GM12878 (cell line): ENCODE data around the gene LANCL3. TPM values are rescaled to one million over a fixed set of nuclear protein-coding genes. Genes with fewer than 3 reads are reported as not detected.

Experiments used
- ATAC-seq: fragments of 200-7000 bp; cut with Tn5 transposase; 3 replicates; pipeline ENCODE4 v1.9.1; 2020; ENCODE audit warnings: mild to moderate bottlenecking, moderate library complexity
- BruUV-seq: library from RNA; stranded (reverse); fragments of 400-500 nt; replicated peaks from 2 replicates; lab custom pipeline; 2021; lab: Mats Ljungman, UMichigan
- CTCF ChIA-PET: fragments of 300-600 bp; sonication (Branson Sonifier 250); formaldehyde crosslinking; extraction: SDS; loops from one replicate; lab custom pipeline; 2021; ENCODE audit warnings: inconsistent platforms; lab: Yijun Ruan, JAX
- POLR2A ChIA-PET: fragments of 350-600 bp; formaldehyde crosslinking; extraction: SDS; loops from one replicate; lab custom pipeline; 2021; ENCODE audit warnings: inconsistent platforms; lab: Charles Lee
- RAD21 ChIA-PET: fragments of 300-600 bp; sonication (Branson Sonifier 250); formaldehyde crosslinking; loops from one replicate; lab custom pipeline; 2023; ENCODE audit warnings: antibody characterized with exemption; ENCODE audit not compliant: unreplicated experiment; lab: Charles Lee
- SMC1A ChIA-PET: fragments of 300-600 bp; sonication (Branson Sonifier 250); formaldehyde crosslinking; loops from one replicate; lab custom pipeline; 2023; ENCODE audit not compliant: unreplicated experiment, uncharacterized antibody; lab: Charles Lee
- DNase-seq: peaks from one replicate; pipeline ENCODE4 v3.0.0-alpha.2; 2011; ENCODE audit warnings: low read depth, low spot score
- FAIRE-seq: peaks from 3 replicates; lab custom pipeline; 2011; peaks lifted over from hg19 to GRCh38; lab: Jason Lieb, UNC
- H2AFZ ChIP-seq: 2 replicates; pipeline ENCODE4 v1.6.0; 2011; ENCODE audit warnings: low read depth, low read length, control low read depth; ENCODE audit not compliant: control insufficient read depth
- H3K27ac ChIP-seq: 2 replicates; pipeline ENCODE4 v1.5.1; 2011; ENCODE audit warnings: control low read depth; ENCODE audit not compliant: control insufficient read depth, insufficient read depth
- H3K27me3 ChIP-seq, 2 experiments: replicated peaks in 1 of 2; 2 replicates each; pipeline versions ENCODE4 v1.6.0 to v1.6.1; 2011; ENCODE audit warnings: low read length in 1 of 2; ENCODE audit not compliant: control insufficient read depth in 2 of 2, insufficient read depth in 2 of 2
- H3K36me3 ChIP-seq, 2 experiments: 2 replicates each; pipeline ENCODE4 v1.5.1; 2011; ENCODE audit warnings: low read length in 1 of 2; ENCODE audit not compliant: control insufficient read depth in 2 of 2, insufficient read depth in 2 of 2
- H3K4me1 ChIP-seq: 2 replicates; pipeline ENCODE4 v1.6.1; 2011; ENCODE audit warnings: mild to moderate bottlenecking, low read length, moderate library complexity, mixed read lengths; ENCODE audit not compliant: control insufficient read depth, insufficient read depth
- H3K4me2 ChIP-seq: 2 replicates; pipeline ENCODE4 v1.6.0; 2011; ENCODE audit warnings: control low read depth; ENCODE audit not compliant: control insufficient read depth, insufficient read depth
- H3K4me3 ChIP-seq: fragments of 200-600 bp; sonication (generic); 2 replicates; pipeline ENCODE4 v1.5.1; 2016
- H3K79me2 ChIP-seq: 2 replicates; pipeline ENCODE4 v1.6.0; 2011; ENCODE audit warnings: low read length; ENCODE audit not compliant: control insufficient read depth, insufficient read depth
- H3K9ac ChIP-seq: 2 replicates; pipeline ENCODE4 v1.8.0; 2011; ENCODE audit warnings: low read length, control low read depth, mixed read lengths; ENCODE audit not compliant: control insufficient read depth, insufficient read depth
- H3K9me3 ChIP-seq: replicated peaks from 3 replicates; pipeline ENCODE4 v1.5.1; 2011; ENCODE audit warnings: mild to moderate bottlenecking, low read length; ENCODE audit not compliant: control insufficient read depth, insufficient read depth
- H4K20me1 ChIP-seq: 2 replicates; pipeline ENCODE4 v1.6.0; 2011; ENCODE audit not compliant: control insufficient read depth, insufficient read depth
- DPF2 ChIP-seq: fragments of 450-650 bp; IDR thresholded peaks from 2 replicates; pipeline ENCODE4 v1.6.1; 2017; ENCODE audit warnings: mild to moderate bottlenecking
- KDM1A ChIP-seq: fragments of 200-600 bp; sonication (generic); IDR thresholded peaks from 2 replicates; pipeline ENCODE4 v1.6.1; 2016; ENCODE audit warnings: borderline replicate concordance
- POLR2AphosphoS5 ChIP-seq: IDR thresholded peaks from 2 replicates; pipeline ENCODE4 v1.6.1; 2011; ENCODE audit warnings: mild to moderate bottlenecking, low read length, inconsistent platforms
- SIX5 ChIP-seq: IDR thresholded peaks from 2 replicates; pipeline ENCODE4 v1.6.1; 2011; ENCODE audit warnings: mild to moderate bottlenecking, low read depth, low read length, moderate library complexity; ENCODE audit not compliant: severe bottlenecking
- SMARCA5 ChIP-seq: fragments of 450-650 bp; IDR thresholded peaks from 2 replicates; pipeline ENCODE4 v1.6.1; 2017; ENCODE audit warnings: mild to moderate bottlenecking
- WGBS: methylation state at CpG from one replicate; pipeline ENCODE4 v1.1.6; 2016; ENCODE audit warnings: low lambda C conversion rate; ENCODE audit not compliant: insufficient replicate concordance, insufficient coverage; ENCODE audit errors: missing lambda C conversion rate; 5-methylcytosine and 5-hydroxymethylcytosine counted together
- in situ Hi-C: fragments of 300-500 bp; cut with MboI; formaldehyde crosslinking; loops from 9 replicates; pipeline ENCODE4 v1.14.3; 2018; ENCODE audit warnings: mixed read lengths
- intact Hi-C: fragments of 100-400 bp; cut with micrococcal nuclease; formaldehyde crosslinking; loops from one replicate; pipeline ENCODE4 v1.14.2; 2022; ENCODE audit not compliant: unreplicated experiment
- polyA plus RNA-seq, 11 experiments: library from polyadenylated mRNA; depleted of rRNA in 4 of 11; unstranded in 6 of 11; stranded (reverse) in 5 of 11; fragments of >200 nt; fragmentation: Nextera tagmentation in 4 of 11; fragmentation: Illumina TruSeq in 1 of 11; extraction: Ambion mirVana in 4 of 11; extraction: Trizol in 1 of 11; gene quantifications; 1 replicate in 1 of 11; 2 replicates in 10 of 11; pipeline versions ENCODE4 v1.2.1 to v1.2.3, GENCODE V29; 2011 to 2016; ENCODE audit warnings: inconsistent platforms in 2 of 11, missing spikeins in 2 of 11, low read depth in 1 of 11
- total RNA-seq, 4 experiments: library from RNA; depleted of rRNA in 3 of 4; stranded (reverse); fragments of >200 nt in 3 of 4; fragmentation: Illumina TruSeq in 1 of 4; extraction: Trizol in 1 of 4; gene quantifications; 2 replicates each; pipeline versions ENCODE4 v1.2.1 to v1.2.3, GENCODE V29; 2013 to 2021
- TF ChIP-seq, protein P1 (sequence below): fragments of 450-650 bp; IDR thresholded peaks from 2 replicates; pipeline ENCODE4 v1.6.1; 2017; ENCODE audit warnings: mild to moderate bottlenecking, low read depth, inconsistent platforms; ENCODE audit not compliant: poor library complexity, severe bottlenecking

The LANCL3 gene
- total and polyA plus RNA-seq, 10 of the 15 experiments (the other 5 are each of a cell fraction or from before 2014, with no cell fraction given): not detected

DNA sequence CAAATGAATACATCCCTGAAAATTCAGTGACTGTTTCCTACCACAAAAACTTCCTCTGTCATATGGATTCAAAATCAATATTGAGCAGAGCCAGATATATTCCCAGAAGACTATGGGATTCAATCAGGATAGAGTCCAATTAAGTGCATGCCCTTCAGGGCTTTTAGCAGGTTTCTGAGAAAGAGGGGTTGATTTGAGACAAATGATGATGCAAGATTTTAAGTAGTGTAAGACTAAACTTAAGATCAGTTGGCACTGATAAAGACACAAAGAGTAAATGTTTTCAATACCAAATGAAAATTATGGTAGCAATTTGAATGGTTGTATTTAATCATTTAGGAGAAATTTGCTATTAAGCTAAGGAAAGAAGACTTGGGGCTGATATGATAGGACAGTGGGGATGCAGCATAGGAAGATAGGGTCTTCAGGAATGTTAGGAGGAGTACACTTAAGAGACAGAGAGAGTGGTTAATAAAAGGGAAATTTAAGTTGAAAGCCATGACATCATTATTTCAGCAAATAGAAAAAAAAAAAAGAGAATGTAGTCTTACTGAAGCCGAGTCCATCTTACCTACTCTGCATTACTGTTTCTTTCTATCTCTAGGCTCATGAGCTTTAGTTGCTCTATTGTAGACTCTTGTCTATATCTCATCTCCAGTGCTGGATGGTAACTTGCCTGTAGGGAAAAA, 82.1 kb downstream of the LANCL3 start (continued):
- no peak for TF ChIP-seq SIX5
- TF ChIP-seq SMARCA5: no peak
- TF ChIP-seq POLR2AphosphoS5: no peak
- TF ChIP-seq, all 136 proteins: peak for 0

DNA sequence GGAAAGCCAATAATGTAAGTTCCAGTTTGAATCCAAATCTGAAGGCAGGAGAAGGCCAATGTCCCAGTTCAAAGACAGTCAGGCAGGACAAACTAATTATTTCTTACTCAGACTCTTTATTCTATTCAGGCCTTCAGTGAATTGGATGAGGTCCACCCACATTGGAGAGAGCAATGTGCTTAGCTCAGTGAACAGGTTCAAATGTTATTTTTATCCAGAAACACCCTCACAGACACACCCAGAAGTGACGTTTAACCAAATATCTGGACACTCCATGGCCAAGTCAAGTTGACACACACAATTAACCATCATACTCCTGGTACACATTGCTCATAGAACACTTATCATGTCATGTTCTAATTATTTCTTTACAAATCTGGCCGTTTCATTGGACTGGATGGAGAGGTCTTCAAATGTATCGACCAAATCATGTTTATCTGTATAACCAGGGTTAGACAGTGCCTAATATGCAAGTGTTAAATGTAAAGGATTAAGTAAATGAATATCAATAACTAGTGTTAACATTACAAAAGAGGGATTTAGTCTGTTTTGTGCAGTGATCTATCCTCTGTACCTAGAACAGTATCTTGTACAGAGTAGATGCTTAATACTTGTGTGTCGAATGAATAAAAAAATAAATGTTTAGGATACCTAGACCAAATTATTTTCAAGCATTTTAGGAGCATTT, 87.0 kb downstream of the LANCL3 start:
- no peak for FAIRE-seq
- no peak overlapping the region for H3K27ac ChIP-seq
- no peak overlapping the region for H3K4me3 ChIP-seq
- H3K4me2 ChIP-seq: no peak overlapping the region
- TF ChIP-seq, protein P1, sequence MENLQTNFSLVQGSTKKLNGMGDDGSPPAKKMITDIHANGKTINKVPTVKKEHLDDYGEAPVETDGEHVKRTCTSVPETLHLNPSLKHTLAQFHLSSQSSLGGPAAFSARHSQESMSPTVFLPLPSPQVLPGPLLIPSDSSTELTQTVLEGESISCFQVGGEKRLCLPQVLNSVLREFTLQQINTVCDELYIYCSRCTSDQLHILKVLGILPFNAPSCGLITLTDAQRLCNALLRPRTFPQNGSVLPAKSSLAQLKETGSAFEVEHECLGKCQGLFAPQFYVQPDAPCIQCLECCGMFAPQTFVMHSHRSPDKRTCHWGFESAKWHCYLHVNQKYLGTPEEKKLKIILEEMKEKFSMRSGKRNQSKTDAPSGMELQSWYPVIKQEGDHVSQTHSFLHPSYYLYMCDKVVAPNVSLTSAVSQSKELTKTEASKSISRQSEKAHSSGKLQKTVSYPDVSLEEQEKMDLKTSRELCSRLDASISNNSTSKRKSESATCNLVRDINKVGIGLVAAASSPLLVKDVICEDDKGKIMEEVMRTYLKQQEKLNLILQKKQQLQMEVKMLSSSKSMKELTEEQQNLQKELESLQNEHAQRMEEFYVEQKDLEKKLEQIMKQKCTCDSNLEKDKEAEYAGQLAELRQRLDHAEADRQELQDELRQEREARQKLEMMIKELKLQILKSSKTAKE: no peak
- TF ChIP-seq DPF2: no peak
- no peak for TF ChIP-seq KDM1A
- no peak overlapping the region for H2AFZ ChIP-seq
- H3K9me3 ChIP-seq: no peaks in the 10 kb centered on the region
- intact Hi-C loops: no loop called here
- H3K36me3 ChIP-seq: no peaks in the 10 kb centered on the region
- SMC1A ChIA-PET: interaction anchor here (0.7 to 0.8 kb wide), 2 partner anchors 28 to 56 kb away, joined by 3 to 5 read pairs; no protein-coding TSS in a partner anchor
- H3K9ac ChIP-seq: no peak overlapping the region
- 8% methylated on average over 4 of the region's 4 CpGs for WGBS
- H3K27me3 ChIP-seq: no peaks in the 10 kb centered on the region; a peak in 1 of 4 replicates
- in situ Hi-C loops: no loop called here
- no peaks in the 10 kb centered on the region for H3K79me2 ChIP-seq
- no peak for DNase-seq
- BruUV-seq: no TSS peak
- POLR2A ChIA-PET: no interaction called here
- RAD21 ChIA-PET: no interaction called here
- no peak for ATAC-seq
- no peaks in the 10 kb centered on the region for H3K4me1 ChIP-seq
- CTCF ChIA-PET: no interaction called here
- no peaks in the 10 kb centered on the region for H4K20me1 ChIP-seq
